Measurements from ENCODE around the gene AKAP6. TPM values are rescaled to one million over a fixed set of nuclear protein-coding genes. Genes with fewer than 3 reads are reported as not detected.

Gene AKAP6
- total RNA-seq, 1 donor from 2014 or later = 8.5 TPM

DNA sequence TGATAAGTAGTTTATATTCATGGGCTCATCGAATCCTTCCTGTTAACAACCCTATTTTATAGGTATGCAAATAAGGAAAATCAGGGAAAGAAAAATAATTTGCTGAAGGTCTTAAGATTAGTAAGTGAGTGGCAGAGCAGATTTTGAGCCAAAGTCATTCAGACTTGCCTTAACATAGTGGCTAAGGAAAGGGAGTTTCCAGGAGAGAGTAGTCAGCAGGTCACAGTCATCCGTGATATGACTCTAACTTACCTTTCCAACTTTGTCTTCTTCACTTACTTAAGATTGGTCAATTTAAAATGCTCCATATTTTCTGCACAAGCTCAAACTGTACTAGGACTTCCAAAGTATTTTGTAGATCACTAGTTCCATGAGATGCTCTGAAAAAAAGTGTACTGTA lies 46.6 kb downstream of the AKAP6 start:
- Mint-ChIP-seq H3K27me3 (ENCODE audit: low read depth) (no peaks in the 10 kb centered on the region), H3K9me3 (no peaks in the 10 kb centered on the region), H3K36me3 (no peaks in the 10 kb centered on the region), H3K4me3 (no peak overlapping the region), H3K4me1 (peaks cover 27% of the 10 kb centered on the region), H3K27ac (no peak overlapping the region)
- TF ChIP-seq, protein P1, sequence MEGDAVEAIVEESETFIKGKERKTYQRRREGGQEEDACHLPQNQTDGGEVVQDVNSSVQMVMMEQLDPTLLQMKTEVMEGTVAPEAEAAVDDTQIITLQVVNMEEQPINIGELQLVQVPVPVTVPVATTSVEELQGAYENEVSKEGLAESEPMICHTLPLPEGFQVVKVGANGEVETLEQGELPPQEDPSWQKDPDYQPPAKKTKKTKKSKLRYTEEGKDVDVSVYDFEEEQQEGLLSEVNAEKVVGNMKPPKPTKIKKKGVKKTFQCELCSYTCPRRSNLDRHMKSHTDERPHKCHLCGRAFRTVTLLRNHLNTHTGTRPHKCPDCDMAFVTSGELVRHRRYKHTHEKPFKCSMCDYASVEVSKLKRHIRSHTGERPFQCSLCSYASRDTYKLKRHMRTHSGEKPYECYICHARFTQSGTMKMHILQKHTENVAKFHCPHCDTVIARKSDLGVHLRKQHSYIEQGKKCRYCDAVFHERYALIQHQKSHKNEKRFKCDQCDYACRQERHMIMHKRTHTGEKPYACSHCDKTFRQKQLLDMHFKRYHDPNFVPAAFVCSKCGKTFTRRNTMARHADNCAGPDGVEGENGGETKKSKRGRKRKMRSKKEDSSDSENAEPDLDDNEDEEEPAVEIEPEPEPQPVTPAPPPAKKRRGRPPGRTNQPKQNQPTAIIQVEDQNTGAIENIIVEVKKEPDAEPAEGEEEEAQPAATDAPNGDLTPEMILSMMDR (IDR thresholded peaks at IDR 0.05; ENCODE audit: unreplicated experiment) = no peak
- no peak for DNase-seq (ENCODE audit: low spot score in 2 of 2, unreplicated experiment in 2 of 2)

DNA sequence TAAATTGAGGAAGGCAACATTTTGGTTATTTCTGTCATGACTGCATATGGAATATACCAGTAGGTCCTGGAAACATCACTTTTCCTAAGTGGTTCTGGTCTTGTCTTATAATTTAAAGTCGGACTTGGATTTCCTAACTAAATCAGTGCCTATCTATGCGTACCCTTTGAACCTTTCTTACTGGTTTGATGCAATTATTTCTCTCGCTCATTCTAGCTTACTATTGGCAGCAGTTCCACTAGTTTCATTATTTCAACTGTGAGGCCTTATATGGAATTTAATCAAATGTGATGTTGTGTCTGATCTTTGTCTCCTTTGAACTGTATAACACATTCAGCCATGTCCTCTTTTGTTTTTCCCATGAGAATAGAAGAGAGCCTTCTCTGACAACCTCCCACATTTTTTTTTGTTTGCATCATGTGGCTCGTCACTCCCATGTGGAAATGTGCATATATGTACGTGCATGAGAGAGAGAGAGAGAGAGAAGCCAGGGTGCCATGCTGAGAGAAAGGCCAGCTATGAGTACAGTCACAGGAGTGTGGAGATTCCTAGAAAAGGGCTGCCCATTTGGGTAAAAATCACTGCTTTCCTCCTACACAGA lies 48.0 kb downstream of the AKAP6 start:
- TF ChIP-seq, protein P1 (IDR thresholded peaks at IDR 0.05; ENCODE audit: unreplicated experiment) = no peak
- no peak for DNase-seq (ENCODE audit: low spot score in 2 of 2, unreplicated experiment in 2 of 2)
- Mint-ChIP-seq H3K27ac (peak overlapping the region; percentile 6), H3K4me3 (no peak overlapping the region), H3K36me3 (no peaks in the 10 kb centered on the region), H3K27me3 (ENCODE audit: low read depth) (no peaks in the 10 kb centered on the region), H3K4me1 (peaks cover 25% of the 10 kb centered on the region), H3K9me3 (no peaks in the 10 kb centered on the region)

DNA sequence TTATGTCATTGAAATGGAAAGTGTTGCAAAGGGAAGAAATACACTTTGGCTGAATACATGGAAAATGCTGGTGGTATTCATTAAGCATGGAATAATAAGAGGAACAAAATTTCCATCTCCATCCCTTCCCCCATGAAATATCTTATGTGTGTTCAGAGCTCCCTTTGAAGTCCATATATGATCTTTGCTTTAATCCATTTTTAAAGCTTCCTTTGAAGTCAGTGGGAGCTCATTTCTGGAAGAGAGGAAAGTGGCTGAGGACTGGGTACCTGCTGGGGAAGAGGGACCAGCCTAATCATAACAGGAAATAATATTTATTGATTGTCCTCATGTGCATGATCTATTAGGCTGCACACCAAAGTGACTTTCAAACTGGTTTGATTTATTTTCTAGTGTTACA lies 49.2 kb downstream of the AKAP6 start:
- Mint-ChIP-seq H3K4me3 (no peak overlapping the region), H3K27me3 (ENCODE audit: low read depth) (no peaks in the 10 kb centered on the region), H3K36me3 (no peaks in the 10 kb centered on the region), H3K4me1 (peaks cover 25% of the 10 kb centered on the region), H3K27ac (peak overlapping the region; percentile 21), H3K9me3 (no peaks in the 10 kb centered on the region)
- TF ChIP-seq, protein P1 (IDR thresholded peaks at IDR 0.05; ENCODE audit: unreplicated experiment) = no peak
- no peak for DNase-seq (ENCODE audit: low spot score in 2 of 2, unreplicated experiment in 2 of 2)

DNA sequence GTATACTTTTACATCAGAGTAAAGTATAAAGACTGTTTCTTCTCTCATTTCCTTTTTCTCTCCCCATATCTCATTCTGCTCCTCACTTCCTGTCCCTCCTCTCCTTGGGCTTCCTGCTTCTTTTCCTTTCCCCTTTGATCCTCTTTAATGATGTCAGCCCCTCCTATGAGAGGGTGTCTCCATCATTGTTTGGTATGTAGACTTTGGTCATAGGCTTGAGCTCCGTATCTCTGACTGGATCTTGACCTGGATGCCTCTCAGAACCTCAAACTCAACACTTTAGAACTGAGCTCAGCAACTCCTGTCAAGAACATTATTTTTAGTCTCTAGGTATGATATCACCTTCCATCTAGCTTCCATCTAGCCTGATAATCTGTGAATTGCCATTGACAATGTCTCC lies 50.3 kb downstream of the AKAP6 start:
- peak overlapping the region; percentile 2 for H3K27ac Mint-ChIP-seq
- no peaks in the 10 kb centered on the region for H3K27me3 Mint-ChIP-seq (ENCODE audit: low read depth)
- H3K4me1 Mint-ChIP-seq = peaks cover 25% of the 10 kb centered on the region
- DNase-seq (ENCODE audit: low spot score in 2 of 2, unreplicated experiment in 2 of 2) = no peak
- no peaks in the 10 kb centered on the region for H3K9me3 Mint-ChIP-seq
- no peak overlapping the region for H3K4me3 Mint-ChIP-seq
- TF ChIP-seq, protein P1 (IDR thresholded peaks at IDR 0.05; ENCODE audit: unreplicated experiment) = no peak
- H3K36me3 Mint-ChIP-seq = no peaks in the 10 kb centered on the region

DNA sequence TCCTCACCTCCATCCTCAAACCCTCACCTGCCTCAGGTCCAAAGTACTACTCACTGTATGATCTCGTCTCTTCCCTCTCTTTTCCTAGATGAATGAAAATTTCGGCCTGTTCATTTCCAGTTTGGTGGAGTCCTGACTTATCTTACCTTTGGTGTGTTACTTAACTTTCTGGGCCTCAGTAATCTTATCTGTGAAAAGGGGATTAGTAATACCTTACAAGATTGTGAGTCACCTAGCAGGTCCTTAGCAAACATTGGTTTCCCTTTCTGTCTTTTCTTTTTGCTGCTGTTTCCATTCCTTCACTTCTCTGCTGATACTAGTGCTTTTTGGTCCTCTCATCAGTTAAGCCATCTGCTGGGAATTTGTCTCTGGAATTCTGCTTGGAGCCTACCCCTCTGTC lies 52.8 kb downstream of the AKAP6 start:
- peaks cover 7% of the 10 kb centered on the region for H3K9me3 Mint-ChIP-seq
- no peaks in the 10 kb centered on the region for H3K27me3 Mint-ChIP-seq (ENCODE audit: low read depth)
- DNase-seq (ENCODE audit: low spot score in 2 of 2, unreplicated experiment in 2 of 2) = no peak
- H3K36me3 Mint-ChIP-seq = no peaks in the 10 kb centered on the region
- no peak overlapping the region for H3K27ac Mint-ChIP-seq
- TF ChIP-seq, protein P1 (IDR thresholded peaks at IDR 0.05; ENCODE audit: unreplicated experiment) = no peak
- no peak overlapping the region for H3K4me3 Mint-ChIP-seq
- peaks cover 25% of the 10 kb centered on the region for H3K4me1 Mint-ChIP-seq

DNA sequence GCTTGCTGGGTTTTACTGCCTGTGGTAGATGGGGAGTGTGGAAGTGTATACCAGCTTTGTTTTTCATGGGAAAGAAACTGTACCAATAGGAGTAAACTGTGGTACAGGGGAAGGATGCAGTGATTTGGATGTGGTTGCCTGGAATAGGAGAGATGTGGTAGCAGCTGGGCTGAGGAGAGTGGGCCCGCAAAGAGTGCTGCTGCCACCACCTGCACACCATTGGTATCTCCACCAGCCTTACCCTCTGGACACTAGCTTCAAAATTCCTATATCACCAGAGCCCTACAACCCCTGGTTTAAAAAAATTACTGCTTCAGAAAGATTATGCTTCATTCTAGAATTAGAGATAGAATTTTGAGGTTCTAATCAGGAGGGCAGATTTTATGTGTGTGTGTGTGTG lies 53.6 kb downstream of the AKAP6 start:
- H3K4me3 Mint-ChIP-seq = no peak overlapping the region
- H3K27me3 Mint-ChIP-seq (ENCODE audit: low read depth) = no peaks in the 10 kb centered on the region
- no peaks in the 10 kb centered on the region for H3K36me3 Mint-ChIP-seq
- TF ChIP-seq, protein P1 (IDR thresholded peaks at IDR 0.05; ENCODE audit: unreplicated experiment) = no peak
- H3K27ac Mint-ChIP-seq = no peak overlapping the region
- H3K9me3 Mint-ChIP-seq = peaks cover 13% of the 10 kb centered on the region
- H3K4me1 Mint-ChIP-seq = peaks cover 20% of the 10 kb centered on the region
- no peak for DNase-seq (ENCODE audit: low spot score in 2 of 2, unreplicated experiment in 2 of 2)

Measured in mesothelial cell of epicardium (in vitro differentiated cells).